NCI-H1105 treated with DMSO at 0.1 percent for 48 hours (cell line): ENCODE measurements around the gene TMIGD1.

Source experiments
- DNase-seq: peaks from one replicate; lab custom pipeline; 2025; lab: John Stamatoyannopoulos, UW

The TMIGD1 gene

GRCh38 chr17:30333503-30334360, at the start of gene TMIGD1:
TSS of gene TMIGD1 (minus strand) at chr17:30334057. CDS start at chr17:30332133, 1,924 bp downstream.
- DNase-seq = peak; percentile 30

- no peak for DNase-seq
Observed at GRCh38 chr17:30382345-30382744, 48.5 kb upstream of the TMIGD1 start.

GRCh38 chr17:30381340-30381659, 47.4 kb upstream of the TMIGD1 start:
- no peak for DNase-seq

GRCh38 chr17:30380643-30381339, 46.9 kb upstream of the TMIGD1 start:
- no peak for DNase-seq

GRCh38 chr17:30379903-30380381, 46.1 kb upstream of the TMIGD1 start:
- no peak for DNase-seq

GRCh38 chr17:30379303-30379902, 45.5 kb upstream of the TMIGD1 start:
- DNase-seq = no peak

GRCh38 chr17:30378825-30379302, 45.0 kb upstream of the TMIGD1 start, which contains the start of gene CPD:
TSS of gene CPD (plus strand) at chr17:30378927. CDS start at chr17:30378981, 54 bp downstream.
- DNase-seq = peak; percentile 86

- DNase-seq = no peak
Observed at GRCh38 chr17:30378241-30378824, 44.5 kb upstream of the TMIGD1 start.

- no peak for DNase-seq
Observed at GRCh38 chr17:30377574-30378240, 43.9 kb upstream of the TMIGD1 start.

GRCh38 chr17:30376621-30377452, 43.0 kb upstream of the TMIGD1 start:
- peak; percentile 72 for DNase-seq

GRCh38 chr17:30375661-30376060, 41.8 kb upstream of the TMIGD1 start:
- no peak for DNase-seq

GRCh38 chr17:30372755-30373154, 38.9 kb upstream of the TMIGD1 start:
- no peak for DNase-seq

GRCh38 chr17:30369995-30370394, 36.1 kb upstream of the TMIGD1 start:
- no peak for DNase-seq

GRCh38 chr17:30368912-30369720, 35.3 kb upstream of the TMIGD1 start:
- no peak for DNase-seq

GRCh38 chr17:30366536-30366935, 32.7 kb upstream of the TMIGD1 start:
- DNase-seq = no peak

- no peak for DNase-seq
Observed at GRCh38 chr17:30363715-30364202, 29.9 kb upstream of the TMIGD1 start.

- no peak for DNase-seq
Observed at GRCh38 chr17:30361766-30362279, 28.0 kb upstream of the TMIGD1 start.

- no peak for DNase-seq
Observed at GRCh38 chr17:30360086-30360808, 26.4 kb upstream of the TMIGD1 start.
